SIG-M5 treated with dmso at 0.1 percent for 504 hours (cell line): Measurements from ENCODE around the gene SCYGR2.

Experiments used
- DNase-seq: peaks from one replicate; lab custom pipeline; 2025; ENCODE audit not compliant: unreplicated experiment; lab: John Stamatoyannopoulos, UW

The SCYGR2 gene

DNA sequence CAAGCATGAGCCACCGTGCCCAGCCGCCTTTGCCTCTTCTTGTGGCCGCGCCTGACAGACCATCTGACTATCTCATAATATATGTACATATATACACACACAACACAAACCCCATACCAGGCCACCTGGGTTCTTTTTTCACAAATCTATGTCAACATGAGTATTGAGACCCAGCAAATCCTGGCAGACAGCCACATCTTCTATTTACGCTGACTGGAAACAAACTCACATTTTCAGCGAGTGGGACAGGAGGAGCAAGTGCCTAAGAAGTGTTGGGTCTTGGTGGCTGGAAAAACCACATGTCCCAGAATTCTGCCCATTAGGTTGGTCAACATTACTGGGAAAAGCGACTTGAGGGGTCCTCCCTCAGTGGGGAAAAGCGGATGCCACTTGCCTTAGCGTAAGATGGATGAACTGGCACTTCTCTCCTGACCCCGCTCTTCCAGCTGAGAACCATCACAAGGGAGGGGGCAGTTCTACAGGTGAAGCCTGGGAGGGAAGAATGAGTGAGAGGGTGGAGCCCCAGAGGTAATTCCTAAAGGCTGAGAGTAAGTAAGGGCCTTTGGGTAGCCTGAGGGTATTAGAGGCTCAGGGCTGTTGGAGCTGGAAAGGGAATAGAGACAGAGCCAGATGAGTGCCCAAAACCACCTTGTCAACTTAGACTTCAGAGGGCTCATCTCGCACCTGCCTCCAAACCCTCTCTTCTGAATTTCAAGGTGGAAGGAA, 14.0 kb downstream of the SCYGR2 start:
- no peak for DNase-seq

DNA sequence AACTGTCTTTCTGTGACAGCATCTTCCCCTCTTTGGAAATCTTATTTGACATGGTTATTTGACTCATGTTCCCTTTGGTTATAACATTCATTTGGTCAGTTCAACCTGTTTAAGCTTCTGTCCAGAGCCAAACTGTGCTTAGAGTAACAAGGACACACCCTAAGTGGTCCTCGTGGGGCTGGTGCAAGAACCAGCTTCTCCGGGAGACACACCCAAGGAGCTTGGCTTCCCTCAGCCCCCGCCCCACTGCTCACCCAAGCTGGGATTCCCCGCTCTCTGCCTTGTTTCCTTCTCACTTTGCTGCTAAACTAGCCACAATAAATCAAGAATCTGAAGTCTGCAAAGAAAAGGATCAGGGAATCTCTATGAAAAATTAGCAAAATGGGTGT, 14.6 kb downstream of the SCYGR2 start:
- DNase-seq = no peak

DNA sequence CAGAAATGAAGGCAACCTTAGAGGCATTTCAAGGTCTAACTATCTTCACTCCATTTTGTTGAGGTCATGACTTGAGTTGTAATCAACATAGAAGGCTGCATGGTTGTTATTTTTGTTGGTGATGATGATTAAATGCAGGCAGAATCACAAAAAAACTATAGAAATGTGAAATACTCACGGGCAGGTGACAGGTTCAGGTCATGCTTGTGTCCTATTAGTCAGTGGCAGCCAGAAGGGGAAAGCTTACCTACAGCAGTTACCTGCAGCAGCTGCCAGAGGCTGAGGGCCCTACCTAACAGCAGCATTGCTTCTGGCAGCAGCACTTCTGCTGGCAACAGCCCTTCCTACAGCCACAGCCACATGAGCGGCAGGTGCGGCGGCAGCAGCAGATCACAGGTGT, 15.6 kb downstream of the SCYGR2 start:
- no peak for DNase-seq

- DNase-seq = no peak
Measured at GRCh38 chr2:227614740-227615139, 16.0 kb downstream of the SCYGR2 start, which contains the start of gene SCYGR3. Gene SCYGR3 (minus strand): TSS chr2:227614840. CDS start chr2:227614840, 0 bp downstream.

- no peak for DNase-seq
Measured at GRCh38 chr2:227615181-227615580, 16.5 kb downstream of the SCYGR2 start.

DNA sequence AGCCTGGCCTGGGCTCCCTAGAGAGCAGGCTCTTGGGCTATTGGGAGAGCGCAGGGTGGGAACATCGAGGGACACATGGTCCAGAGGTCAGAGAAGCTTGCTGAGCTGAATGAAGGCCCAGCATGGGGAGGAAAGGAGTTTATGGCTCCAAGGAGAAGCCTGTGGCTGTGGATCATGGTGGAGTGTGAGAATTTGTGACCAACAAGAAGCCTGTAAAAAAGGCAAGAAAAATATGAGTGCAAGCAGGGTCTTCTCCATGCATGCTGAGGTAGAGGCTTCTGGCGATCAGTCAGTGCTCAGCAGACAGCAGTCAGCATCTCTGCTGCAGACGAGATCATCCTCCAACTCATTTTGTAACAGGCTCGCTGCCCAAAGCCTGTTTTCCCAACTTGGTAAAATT, 17.2 kb downstream of the SCYGR2 start:
- no peak for DNase-seq

DNA sequence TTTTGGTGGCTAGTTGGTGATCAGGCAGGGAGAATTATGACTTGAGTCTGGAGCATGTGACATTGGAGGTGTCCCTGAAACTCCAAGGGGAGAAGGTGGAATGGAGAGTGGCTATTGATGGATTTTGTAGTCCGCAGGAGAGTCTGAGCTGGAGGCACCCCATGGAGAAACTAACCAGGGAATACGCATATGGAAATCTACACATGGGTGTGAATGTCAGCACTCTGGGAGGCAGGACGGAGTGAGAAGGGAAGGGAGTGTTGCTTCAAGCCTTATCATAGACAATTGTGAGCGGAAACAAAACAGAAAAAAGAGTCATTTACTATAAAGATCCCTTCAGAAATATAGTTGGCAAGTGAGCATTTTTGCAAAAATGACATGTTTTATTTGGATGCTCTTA, 17.9 kb downstream of the SCYGR2 start:
- no peak for DNase-seq

DNA sequence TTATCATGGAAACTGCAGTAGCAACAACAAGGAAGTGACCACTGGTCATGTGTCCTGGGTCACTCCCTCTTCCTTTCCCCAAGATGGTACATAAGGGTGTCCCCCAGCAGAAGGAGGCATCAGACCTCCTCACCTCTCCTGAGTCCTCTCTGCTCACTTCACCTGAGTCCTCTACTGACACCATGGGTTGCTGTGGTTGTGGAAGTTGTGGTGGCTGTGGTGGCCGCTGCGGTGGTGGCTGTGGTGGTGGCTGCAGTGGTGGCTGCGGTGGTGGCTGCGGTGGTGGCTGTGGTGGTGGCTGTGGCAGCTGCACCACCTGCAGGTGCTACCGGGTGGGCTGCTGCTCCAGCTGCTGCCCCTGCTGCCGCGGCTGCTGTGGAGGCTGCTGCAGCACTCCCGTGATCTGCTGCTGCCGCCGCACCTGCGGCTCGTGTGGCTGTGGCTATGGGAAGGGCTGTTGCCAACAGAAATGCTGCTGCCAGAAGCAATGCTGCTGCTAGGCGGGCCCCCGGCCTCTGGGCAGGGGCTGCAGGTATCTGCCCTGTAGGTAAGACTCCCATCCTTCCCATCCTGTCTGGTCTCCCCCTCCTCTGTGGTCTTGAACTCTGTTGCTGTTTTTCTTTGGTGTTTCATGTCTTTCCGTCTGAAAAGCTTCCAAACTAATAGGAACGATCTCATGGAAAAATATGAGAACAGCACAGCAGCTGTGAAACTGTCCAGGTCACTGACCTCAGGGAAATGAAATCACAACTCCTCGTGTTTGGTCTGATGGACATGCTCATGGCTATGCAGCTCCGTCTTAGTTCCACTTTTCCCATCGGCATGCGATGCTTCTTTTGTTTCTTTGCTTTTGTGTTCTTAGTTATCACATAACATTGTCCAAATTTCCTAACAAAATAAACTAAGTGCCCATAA, 18.9 kb downstream of the SCYGR2 start, which contains the start of gene SCYGR4:
TSS of gene SCYGR4 (plus strand) at position 183 of the 915 bp plus-strand sequence. CDS start at position 183, 0 bp downstream.
- no peak for DNase-seq

DNA sequence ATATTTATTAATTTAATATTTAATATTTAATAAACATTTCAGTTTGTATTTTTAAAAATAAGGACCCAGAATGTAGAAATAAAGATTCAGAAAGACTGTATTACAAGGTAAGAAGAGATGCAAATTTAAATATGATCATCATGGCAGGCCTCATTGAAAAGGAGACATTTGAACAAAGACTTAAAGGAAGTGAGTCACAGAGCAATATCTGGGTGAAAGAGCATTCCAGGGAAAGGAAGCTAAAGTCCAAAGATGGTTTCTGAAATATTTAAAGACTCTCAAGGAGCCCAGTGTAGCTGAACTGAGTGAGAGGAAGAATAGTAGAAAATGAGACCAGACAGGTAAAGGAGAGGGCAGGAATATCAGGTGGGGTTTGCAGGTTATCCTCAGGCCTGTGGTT, 24.5 kb downstream of the SCYGR2 start:
- DNase-seq = no peak

- DNase-seq = no peak
Measured at GRCh38 chr2:227625420-227625819, 26.7 kb downstream of the SCYGR2 start.

- DNase-seq = no peak
Measured at GRCh38 chr2:227626580-227627151, 28.0 kb downstream of the SCYGR2 start.

DNA sequence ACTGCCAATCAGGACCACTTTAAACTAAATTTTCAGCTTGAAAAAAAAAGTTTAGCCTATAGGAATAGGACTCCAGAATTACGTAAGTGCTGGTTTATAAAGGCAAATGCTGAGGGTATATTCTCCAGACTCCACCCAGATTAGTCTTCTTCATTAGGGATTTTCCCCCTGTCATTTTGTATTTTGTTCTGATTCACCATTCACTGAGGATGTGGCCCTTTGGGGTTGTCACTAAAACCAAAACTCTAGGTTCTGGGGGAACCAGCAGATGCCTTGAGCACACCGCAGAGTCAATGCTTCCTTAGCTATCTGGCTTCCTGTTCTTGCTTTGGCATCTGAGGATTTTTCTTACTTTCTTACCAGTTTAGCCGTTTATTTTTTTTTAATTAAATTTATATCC, 29.1 kb downstream of the SCYGR2 start:
- no peak for DNase-seq

- DNase-seq = no peak
Measured at GRCh38 chr2:227629435-227629834, 30.7 kb downstream of the SCYGR2 start.

DNA sequence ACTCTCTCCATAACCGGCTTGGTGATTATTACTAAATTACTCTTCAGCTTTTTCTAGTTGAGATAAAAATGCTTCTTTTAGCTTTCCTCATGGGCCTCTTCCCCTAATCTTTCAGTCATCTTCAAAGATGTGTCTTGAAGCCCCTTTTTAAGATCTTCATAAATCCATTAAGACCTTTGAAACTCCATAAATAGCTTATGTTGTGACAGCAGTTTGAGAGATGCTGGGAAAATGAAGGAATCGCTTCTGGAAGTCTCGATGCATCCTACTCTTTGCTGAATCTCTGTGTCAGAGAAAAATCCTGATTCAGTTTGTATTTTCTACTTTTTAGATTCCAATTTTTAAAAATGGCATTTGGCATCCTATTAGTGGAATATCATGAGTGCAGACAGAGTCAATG, 31.6 kb downstream of the SCYGR2 start:
- DNase-seq = no peak

- DNase-seq = no peak
Measured at GRCh38 chr2:227632827-227633226, 34.1 kb downstream of the SCYGR2 start.

- no peak for DNase-seq
Measured at GRCh38 chr2:227634201-227634600, 35.5 kb downstream of the SCYGR2 start.

DNA sequence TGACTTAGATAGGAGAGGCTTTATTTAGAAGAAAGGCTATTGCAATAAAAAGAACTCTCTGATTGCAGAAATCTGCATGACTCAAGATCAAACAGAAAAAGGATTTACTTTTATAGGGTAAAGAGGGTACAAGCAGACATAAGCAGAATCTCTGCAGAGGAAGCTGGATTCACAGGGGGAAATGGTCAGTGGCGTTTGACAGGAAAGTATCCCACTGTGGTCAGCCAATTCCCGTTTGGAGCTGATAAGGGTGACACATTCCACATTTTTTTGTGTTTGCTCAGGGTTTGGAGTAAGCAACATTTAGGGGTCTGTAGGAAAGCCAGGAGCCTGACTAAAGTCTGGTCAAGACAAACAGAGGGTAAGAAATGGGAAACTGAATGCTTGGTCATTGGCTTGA, 44.0 kb downstream of the SCYGR2 start:
- DNase-seq = no peak

DNA sequence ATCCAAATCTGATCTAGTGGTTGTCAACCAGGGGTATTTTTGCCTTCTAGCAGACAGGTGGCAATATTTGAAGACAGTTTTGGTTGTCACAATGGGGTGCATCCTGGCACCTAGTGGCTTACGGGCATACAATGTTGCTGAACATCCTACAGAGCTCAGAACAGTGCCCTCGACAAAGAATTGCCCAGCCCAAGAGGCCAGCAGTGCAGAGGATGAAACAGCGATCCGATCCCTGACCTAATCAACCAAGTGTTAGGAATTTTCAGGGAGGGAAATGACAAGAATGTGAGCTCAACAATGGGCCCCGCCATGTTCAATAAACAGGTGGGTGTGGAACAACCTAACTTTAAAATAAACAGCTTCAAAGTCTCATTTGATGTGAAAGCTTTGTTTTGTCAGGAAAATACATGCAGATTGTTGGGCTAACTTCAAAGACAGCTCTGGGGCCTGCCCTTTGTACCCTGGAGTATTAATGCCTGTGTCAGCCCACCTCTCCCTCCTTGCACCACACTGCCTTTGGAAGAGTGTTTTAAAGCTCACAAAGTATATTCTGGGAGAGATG, 45.4 kb downstream of the SCYGR2 start:
- no peak for DNase-seq
